ENCODE measurements around the gene PNPLA1.

Gene PNPLA1

DNA sequence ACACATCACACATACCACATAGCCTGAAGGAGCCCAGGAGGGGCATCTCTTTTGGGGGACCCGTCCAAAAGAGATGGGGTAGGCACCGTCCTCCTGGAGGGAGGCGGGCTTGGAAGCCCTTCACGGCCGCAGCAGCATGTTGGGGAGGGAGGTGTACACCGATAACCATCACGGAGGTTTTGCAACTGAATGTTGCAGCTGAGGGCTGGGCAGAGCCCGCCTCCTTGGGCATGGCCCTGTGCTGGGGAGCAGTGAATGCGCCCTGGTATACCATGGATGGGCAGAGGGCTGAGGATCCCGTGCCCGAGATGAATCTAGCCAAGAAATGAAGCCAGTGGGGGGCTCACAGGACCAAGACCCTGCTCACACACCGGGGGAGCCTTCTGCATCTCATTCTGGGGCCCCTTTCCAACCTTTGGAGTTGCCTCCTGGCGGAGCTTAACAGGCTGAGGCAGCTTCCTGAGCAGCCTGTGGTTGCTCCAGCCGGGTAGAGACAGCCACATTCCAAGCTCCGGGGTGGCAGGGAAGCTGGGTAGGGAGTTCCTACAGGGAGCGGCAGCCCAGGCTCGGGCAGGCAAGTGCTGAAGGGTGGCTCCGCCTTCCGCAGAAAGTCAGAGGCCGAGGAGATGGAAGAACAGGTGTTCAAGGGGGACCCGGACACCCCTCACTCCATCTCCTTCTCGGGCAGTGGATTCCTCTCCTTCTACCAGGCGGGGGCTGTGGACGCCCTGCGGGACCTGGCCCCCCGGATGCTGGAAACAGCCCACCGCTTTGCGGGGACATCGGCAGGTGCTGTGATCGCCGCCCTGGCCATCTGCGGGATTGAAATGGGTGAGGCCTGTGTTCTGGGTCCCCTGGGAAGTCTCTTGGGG, at the start of gene PNPLA1:
Gene PNPLA1, plus strand, starts transcription at position 227 of the 872 bp plus-strand sequence. Its CDS starts 400 bp downstream, at position 627.
- Histone ChIP-seq H3K27ac (no peak within 1 kb of the TSS), H3K4me1 (ENCODE audit: control insufficient read depth in 1 of 2, insufficient read depth in 1 of 2, low read depth in 1 of 2, low read length in 1 of 2) (peaks cover 0 to 3% of the 10 kb centered on the region in 2 experiments), H3K27me3 (peaks cover 13% of the 10 kb centered on the region), H3K36me3 (no peaks in the 10 kb centered on the region), H3K4me3 (ENCODE audit: low read depth in 1 of 2, low read length in 1 of 2) (no peak within 1 kb of the TSS), H3K9me3 (peaks cover 5% of the 10 kb centered on the region)
- TF ChIP-seq CTCF (IDR thresholded peaks at IDR 0.05): no peak

DNA sequence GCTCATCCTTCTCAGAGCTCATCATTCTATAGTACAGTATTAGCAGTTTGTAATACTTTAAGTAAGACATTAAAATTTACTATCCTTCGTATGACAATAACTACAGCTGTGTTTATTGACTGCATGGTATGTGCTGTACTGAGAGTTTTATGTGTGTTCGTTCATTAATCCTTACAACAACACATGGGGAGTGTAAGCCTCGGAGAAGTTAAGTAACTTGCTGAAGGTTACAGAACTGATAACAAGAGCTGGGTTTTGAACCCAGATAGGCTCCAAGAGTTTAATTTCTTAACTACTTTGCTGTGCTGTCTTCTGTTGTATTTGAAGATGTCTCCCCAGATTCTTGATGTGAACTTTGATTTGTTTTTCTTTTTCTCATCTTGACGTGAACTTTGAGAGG, 49.6 kb upstream of the PNPLA1 start:
- no peaks in the 10 kb centered on the region for H3K27me3 ChIP-seq
- peaks cover 49 to 50% of the 10 kb centered on the region in 2 experiments for H3K4me1 ChIP-seq (ENCODE audit: control insufficient read depth in 1 of 2, insufficient read depth in 1 of 2, low read depth in 1 of 2, low read length in 1 of 2)
- H3K4me3 ChIP-seq (ENCODE audit: low read depth in 1 of 2, low read length in 1 of 2): no peak overlapping the region
- peaks cover 52% of the 10 kb centered on the region for H3K36me3 ChIP-seq
- TF ChIP-seq CTCF (IDR thresholded peaks at IDR 0.05): no peak
- H3K27ac ChIP-seq: peak overlapping the region; percentile 82
- no peaks in the 10 kb centered on the region for H3K9me3 ChIP-seq

- no peak for TF ChIP-seq CTCF (IDR thresholded peaks at IDR 0.05)
- H3K4me1 ChIP-seq (ENCODE audit: control insufficient read depth in 1 of 2, insufficient read depth in 1 of 2, low read depth in 1 of 2, low read length in 1 of 2): peaks cover 42 to 43% of the 10 kb centered on the region in 2 experiments
- peaks cover 51% of the 10 kb centered on the region for H3K36me3 ChIP-seq
Observed at GRCh38 chr6:36221674-36222073, 48.2 kb upstream of the PNPLA1 start.

DNA sequence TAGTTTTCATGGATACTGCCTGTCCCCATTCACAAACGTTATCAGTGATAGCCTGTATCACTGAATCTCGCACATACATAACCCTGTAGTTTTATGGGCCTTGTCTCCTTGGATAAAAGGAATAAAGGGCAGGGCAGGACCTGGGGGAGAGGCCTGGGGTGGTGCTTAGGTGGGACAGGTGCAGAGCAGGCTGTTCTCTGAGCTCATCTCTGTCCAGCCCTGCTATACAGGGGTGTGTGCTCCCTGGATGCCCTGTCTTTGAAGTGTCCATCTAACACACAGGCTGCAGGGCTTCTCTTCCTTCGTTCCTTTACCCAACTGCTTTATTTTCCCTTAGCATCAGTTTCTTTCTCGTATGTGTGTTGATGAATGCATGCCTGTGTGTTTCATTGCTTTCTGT, 46.9 kb upstream of the PNPLA1 start:
- Histone ChIP-seq H3K9me3 (no peaks in the 10 kb centered on the region), H3K27ac (no peak overlapping the region), H3K4me1 (ENCODE audit: control insufficient read depth in 1 of 2, insufficient read depth in 1 of 2, low read depth in 1 of 2, low read length in 1 of 2) (peaks cover 40 to 42% of the 10 kb centered on the region in 2 experiments), H3K27me3 (no peaks in the 10 kb centered on the region), H3K4me3 (ENCODE audit: low read depth in 1 of 2, low read length in 1 of 2) (no peak overlapping the region), H3K36me3 (peaks cover 56% of the 10 kb centered on the region)
- no peak for TF ChIP-seq CTCF (IDR thresholded peaks at IDR 0.05)

More at GRCh38 chr6:36221674-36222073, 48.2 kb upstream of the PNPLA1 start:
- Histone ChIP-seq H3K9me3 (no peaks in the 10 kb centered on the region), H3K27ac (no peak overlapping the region), H3K27me3 (no peaks in the 10 kb centered on the region), H3K4me3 (ENCODE audit: low read depth in 1 of 2, low read length in 1 of 2) (no peak overlapping the region)

DNA sequence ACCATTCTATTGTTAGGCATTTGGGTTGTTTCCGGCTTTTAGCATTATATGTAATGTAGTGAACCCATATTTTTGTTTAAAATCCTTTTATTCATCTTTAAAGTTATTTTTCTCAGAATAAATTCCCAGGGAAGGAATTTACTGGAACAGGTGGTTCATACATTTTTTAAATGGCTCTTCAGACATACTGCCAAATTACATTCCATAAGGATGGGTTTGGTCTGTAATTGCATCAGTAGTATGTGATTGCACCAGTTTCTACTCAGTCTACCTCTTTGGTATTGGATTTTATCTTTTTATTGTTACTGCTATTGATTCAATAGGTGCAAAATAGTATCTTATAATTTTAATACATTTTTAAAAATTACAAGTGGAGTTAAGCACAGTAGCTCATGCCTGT, 46.2 kb upstream of the PNPLA1 start:
- Histone ChIP-seq H3K36me3 (peaks cover 64% of the 10 kb centered on the region), H3K9me3 (no peaks in the 10 kb centered on the region), H3K27me3 (no peaks in the 10 kb centered on the region), H3K27ac (no peak overlapping the region), H3K4me1 (ENCODE audit: control insufficient read depth in 1 of 2, insufficient read depth in 1 of 2, low read depth in 1 of 2, low read length in 1 of 2) (peaks cover 37 to 40% of the 10 kb centered on the region in 2 experiments), H3K4me3 (ENCODE audit: low read depth in 1 of 2, low read length in 1 of 2) (no peak overlapping the region)
- TF ChIP-seq CTCF (IDR thresholded peaks at IDR 0.05): no peak
